ENCODE data around the gene CASP7. TPM values are rescaled to one million over a fixed set of nuclear protein-coding genes. Genes with fewer than 3 reads are reported as not detected.

The CASP7 gene
- total RNA-seq, 2 donors from 2014 or later: 14.4 to 15.6 TPM

- H3K36me3 Mint-ChIP-seq (ENCODE audit: low read depth): peaks cover 24% of the 10 kb centered on the region
- peaks cover 15% of the 10 kb centered on the region for H3K9me3 ChIP-seq (ENCODE audit: control insufficient read depth, low read length)
- H3K36me3 ChIP-seq (ENCODE audit: control insufficient read depth, insufficient read depth, low read length): peaks cover 3% of the 10 kb centered on the region
- 94% methylated on average over 2 of the region's 2 CpGs; no CpG with 5 or more reads in 1 of the 2 experiments for WGBS, 2 experiments (ENCODE audit: insufficient coverage in 1 of 2, insufficient read length in 1 of 2)
- H3K27me3 ChIP-seq (ENCODE audit: control insufficient read depth, insufficient read depth, low read length, poor library complexity, severe bottlenecking): peaks cover 4% of the 10 kb centered on the region
- H3K4me1 Mint-ChIP-seq: peaks cover 10% of the 10 kb centered on the region
- no peak for DNase-seq
- peaks cover 14% of the 10 kb centered on the region for H3K27me3 Mint-ChIP-seq (ENCODE audit: insufficient read depth)
- no peak overlapping the region for H3K9ac ChIP-seq (ENCODE audit: extremely low read depth, low read length, poor library complexity, severe bottlenecking)
- H3K4me3 Mint-ChIP-seq: no peak overlapping the region
- no peak overlapping the region for H3K27ac Mint-ChIP-seq
- H3K27ac ChIP-seq (ENCODE audit: low read depth, low read length): no peak overlapping the region
- peaks cover 15% of the 10 kb centered on the region for H3K9me3 Mint-ChIP-seq
- no peaks in the 10 kb centered on the region for H3K4me1 ChIP-seq (ENCODE audit: control insufficient read depth, insufficient read depth, low read length)
- no peak overlapping the region for H3K4me3 ChIP-seq (ENCODE audit: low read length)
- no peak for TF ChIP-seq CTCF (conservative IDR thresholded peaks at IDR 0.05)
Observed at GRCh38 chr10:113683300-113683699, 3.6 kb downstream of the CASP7 start.

GRCh38 chr10:113686028-113686427 lies 6.3 kb downstream of the CASP7 start:
- Histone ChIP-seq H3K9me3 (ENCODE audit: control insufficient read depth, low read length) (peaks cover 15% of the 10 kb centered on the region), H3K27ac (ENCODE audit: low read depth, low read length) (no peak overlapping the region), H3K4me1 (ENCODE audit: control insufficient read depth, insufficient read depth, low read length) (no peaks in the 10 kb centered on the region), H3K36me3 (ENCODE audit: control insufficient read depth, insufficient read depth, low read length) (peaks cover 3% of the 10 kb centered on the region), H3K27me3 (ENCODE audit: control insufficient read depth, insufficient read depth, low read length, poor library complexity, severe bottlenecking) (peaks cover under 1% of the 10 kb centered on the region), H3K9ac (ENCODE audit: extremely low read depth, low read length, poor library complexity, severe bottlenecking) (no peak overlapping the region), H3K4me3 (ENCODE audit: low read length) (no peak overlapping the region)
- peaks cover 3% of the 10 kb centered on the region for H3K27me3 Mint-ChIP-seq (ENCODE audit: insufficient read depth)
- H3K9me3 Mint-ChIP-seq: peaks cover 20% of the 10 kb centered on the region
- H3K4me3 Mint-ChIP-seq: no peak overlapping the region
- peaks cover 27% of the 10 kb centered on the region for H3K36me3 Mint-ChIP-seq (ENCODE audit: low read depth)
- H3K27ac Mint-ChIP-seq: no peak overlapping the region
- peaks cover 16% of the 10 kb centered on the region for H3K4me1 Mint-ChIP-seq
- no peak for DNase-seq
- 94 to 100% methylated on average over 1 to 2 of the region's 3 CpGs for WGBS, 2 experiments (ENCODE audit: insufficient coverage in 1 of 2, insufficient read length in 1 of 2)
- no peak for TF ChIP-seq CTCF (conservative IDR thresholded peaks at IDR 0.05)

- Histone ChIP-seq H3K27ac (ENCODE audit: low read depth, low read length) (no peak overlapping the region), H3K4me1 (ENCODE audit: control insufficient read depth, insufficient read depth, low read length) (no peaks in the 10 kb centered on the region), H3K4me3 (ENCODE audit: low read length) (no peak overlapping the region), H3K36me3 (ENCODE audit: control insufficient read depth, insufficient read depth, low read length) (peaks cover 3% of the 10 kb centered on the region), H3K9me3 (ENCODE audit: control insufficient read depth, low read length) (peaks cover 15% of the 10 kb centered on the region), H3K9ac (ENCODE audit: extremely low read depth, low read length, poor library complexity, severe bottlenecking) (no peak overlapping the region), H3K27me3 (ENCODE audit: control insufficient read depth, insufficient read depth, low read length, poor library complexity, severe bottlenecking) (no peaks in the 10 kb centered on the region)
- no peak for TF ChIP-seq CTCF (conservative IDR thresholded peaks at IDR 0.05)
- H3K4me3 Mint-ChIP-seq: no peak overlapping the region
- H3K27ac Mint-ChIP-seq: no peak overlapping the region
- no peak for DNase-seq
- H3K4me1 Mint-ChIP-seq: peaks cover 14% of the 10 kb centered on the region
- WGBS, 2 experiments (ENCODE audit: insufficient coverage in 1 of 2, insufficient read length in 1 of 2): no CpG with 5 or more reads among the region's 4 CpGs
- peaks cover 20% of the 10 kb centered on the region for H3K9me3 Mint-ChIP-seq
- no peaks in the 10 kb centered on the region for H3K27me3 Mint-ChIP-seq (ENCODE audit: insufficient read depth)
- H3K36me3 Mint-ChIP-seq (ENCODE audit: low read depth): peaks cover 29% of the 10 kb centered on the region
Observed at GRCh38 chr10:113687037-113687436, 7.3 kb downstream of the CASP7 start.

Data from endodermal cell (in vitro differentiated cells).